GM12891 (cell line): Measurements from ENCODE around the gene TMEM245.

Experiments used
- PAX5 ChIP-seq: IDR thresholded peaks from 2 replicates; pipeline ENCODE4 v1.6.1; 2011; ENCODE audit warnings: low read length, moderate library complexity, mild to moderate bottlenecking; ENCODE audit not compliant: insufficient read depth, severe bottlenecking
- POLR2A ChIP-seq: IDR thresholded peaks from 2 replicates; pipeline ENCODE4 v1.6.1; 2011; ENCODE audit warnings: low read depth, low read length, control low read depth
- POLR2AphosphoS5 ChIP-seq: IDR thresholded peaks from 2 replicates; pipeline ENCODE4 v1.6.1; 2011; ENCODE audit warnings: low read depth, low read length, control low read depth
- POU2F2 ChIP-seq: IDR thresholded peaks from 2 replicates; pipeline ENCODE4 v1.6.1; 2011; ENCODE audit warnings: low read depth, mild to moderate bottlenecking, control low read depth, low read length, moderate library complexity
- SPI1 ChIP-seq: IDR thresholded peaks from 2 replicates; pipeline ENCODE4 v1.6.1; 2011; ENCODE audit warnings: low read depth, low read length, control low read depth
- TAF1 ChIP-seq: IDR thresholded peaks from 2 replicates; pipeline ENCODE4 v1.6.1; 2011; ENCODE audit warnings: low read depth, low read length, control low read depth

DNA sequence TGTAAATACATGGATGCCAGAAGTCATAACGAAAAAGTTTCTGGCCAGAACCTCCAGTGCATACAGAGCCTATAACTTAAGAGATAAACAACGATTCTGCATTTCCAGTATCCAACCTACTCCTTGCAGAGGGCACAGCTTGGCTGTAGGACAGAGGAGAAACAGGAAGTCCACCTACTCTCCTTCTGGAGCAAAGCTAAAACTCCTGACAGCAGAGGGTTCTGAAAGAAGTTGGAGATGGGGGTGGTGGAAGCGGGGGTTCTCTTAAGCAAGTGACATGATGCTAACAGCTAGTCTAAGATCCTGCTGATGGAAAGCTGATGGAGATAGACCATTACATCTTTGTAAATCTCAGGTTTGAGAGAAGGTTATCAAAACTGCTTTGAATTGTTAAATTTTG is 70.9 kb downstream of the TMEM245 start:
- no peak for TF ChIP-seq POLR2A
- TF ChIP-seq POLR2AphosphoS5: no peak
- no peak for TF ChIP-seq TAF1
- TF ChIP-seq PAX5: no peak
- TF ChIP-seq SPI1: no peak
- no peak for TF ChIP-seq POU2F2
